ENCODE data around the gene TWIST2.

The TWIST2 gene

GRCh38 chr2:238954841-238955591 lies 107.1 kb downstream of the TWIST2 start:
- TF ChIP-seq CTCF (conservative IDR thresholded peaks at IDR 0.05; ENCODE audit: control insufficient read depth, insufficient read depth, low read depth, low read length), result no peak
- DNase-seq (ENCODE audit: low read depth), result peak; percentile 68
- H3K4me3 ChIP-seq (ENCODE audit: control insufficient read depth, low read depth, low read length), result no peak overlapping the region

- H3K4me3 ChIP-seq (ENCODE audit: control insufficient read depth, low read depth, low read length), result no peak overlapping the region
- no peak for TF ChIP-seq CTCF (conservative IDR thresholded peaks at IDR 0.05; ENCODE audit: control insufficient read depth, insufficient read depth, low read depth, low read length)
- DNase-seq (ENCODE audit: low read depth), result peak; percentile 86
Observed at GRCh38 chr2:238955648-238956531, 108.0 kb downstream of the TWIST2 start.

- DNase-seq (ENCODE audit: low read depth), result no peak
- H3K4me3 ChIP-seq (ENCODE audit: control insufficient read depth, low read depth, low read length), result no peak overlapping the region
- no peak for TF ChIP-seq CTCF (conservative IDR thresholded peaks at IDR 0.05; ENCODE audit: control insufficient read depth, insufficient read depth, low read depth, low read length)
Observed at GRCh38 chr2:238956676-238957075, 108.8 kb downstream of the TWIST2 start.
